ENCODE measurements around the gene CAMSAP3. TPM values are rescaled to one million over a fixed set of nuclear protein-coding genes. Genes with fewer than 3 reads are reported as not detected.

The CAMSAP3 gene
- total and polyA plus RNA-seq, 7 donors, result 0.03 to 0.15 (median 0.09) TPM; not detected in 3

GRCh38 chr19:7596211-7596937 is 711 bp downstream of the CAMSAP3 start:
- Histone ChIP-seq H3K4me3 (peak overlapping the region; percentile 22), H3K4me1 (no peaks in the 10 kb centered on the region), H3K27me3 (ENCODE audit: insufficient read depth in 3 of 3, low read length in 2 of 3) (peaks cover 0 to 65% (median 10%) of the 10 kb centered on the region in 3 donors), H3K27ac (no peak overlapping the region), H3K9me3 (no peaks in the 10 kb centered on the region), H3K36me3 (ENCODE audit: insufficient read depth in 1 of 2, low read depth in 1 of 2) (no peaks in the 10 kb centered on the region)
- ATAC-seq, result no peak
- no peak for DNase-seq
- WGBS, 3 donors, result 1 to 2% (median 2%) methylated on average over 42 to 70 of the region's 70 CpGs
- no peak for TF ChIP-seq CTCF (IDR thresholded peaks at IDR 0.05)
- intact Hi-C loops (cut with DNase I), result no loop called here

GRCh38 chr19:7597689-7598088 is 2.0 kb downstream of the CAMSAP3 start:
- ATAC-seq (no peak), DNase-seq (no peak)
- no peak for TF ChIP-seq CTCF (IDR thresholded peaks at IDR 0.05)
- intact Hi-C loops (cut with DNase I), result no loop called here
- Histone ChIP-seq H3K4me1 (no peaks in the 10 kb centered on the region), H3K27me3 (ENCODE audit: insufficient read depth in 3 of 3, low read length in 2 of 3) (peaks cover 0 to 60% (median 10%) of the 10 kb centered on the region in 3 donors), H3K36me3 (ENCODE audit: insufficient read depth in 1 of 2, low read depth in 1 of 2) (no peaks in the 10 kb centered on the region), H3K4me3 (no peak overlapping the region), H3K9me3 (no peaks in the 10 kb centered on the region), H3K27ac (no peak overlapping the region)
- 61 to 67% (median 62%) methylated on average over 9 of the region's 9 CpGs for WGBS, 3 donors

- 67 to 76% (median 73%) methylated on average over 6 of the region's 6 CpGs for WGBS, 3 donors
- H3K9me3 ChIP-seq, result no peaks in the 10 kb centered on the region
- no peaks in the 10 kb centered on the region for H3K36me3 ChIP-seq (ENCODE audit: insufficient read depth in 1 of 2, low read depth in 1 of 2)
- H3K4me3 ChIP-seq, result no peak overlapping the region
- H3K27ac ChIP-seq, result no peak overlapping the region
- ATAC-seq, result no peak
- intact Hi-C loops (cut with DNase I), result no loop called here
- TF ChIP-seq CTCF (IDR thresholded peaks at IDR 0.05), result no peak
- H3K27me3 ChIP-seq (ENCODE audit: insufficient read depth in 3 of 3, low read length in 2 of 3), result peaks cover 0 to 60% (median 10%) of the 10 kb centered on the region in 3 donors
- no peaks in the 10 kb centered on the region for H3K4me1 ChIP-seq
- DNase-seq, result no peak
Measured at GRCh38 chr19:7598180-7598579, 2.5 kb downstream of the CAMSAP3 start.

GRCh38 chr19:7600721-7601120 is 5.1 kb downstream of the CAMSAP3 start:
- Histone ChIP-seq H3K9me3 (no peaks in the 10 kb centered on the region), H3K27ac (no peak overlapping the region), H3K4me3 (no peak overlapping the region), H3K27me3 (ENCODE audit: insufficient read depth in 3 of 3, low read length in 2 of 3) (peaks cover 0 to 36% (median 7%) of the 10 kb centered on the region in 3 donors), H3K4me1 (no peaks in the 10 kb centered on the region), H3K36me3 (ENCODE audit: insufficient read depth in 1 of 2, low read depth in 1 of 2) (no peaks in the 10 kb centered on the region)
- no peak for TF ChIP-seq CTCF (IDR thresholded peaks at IDR 0.05)
- intact Hi-C loops (cut with DNase I), result no loop called here
- no peak for ATAC-seq
- DNase-seq, result no peak

Measured in psoas muscle (tissue), 8 donors.